CD4-positive, alpha-beta T cell treated with Interleukin-15 for 1 hour (primary cell): ENCODE measurements around the gene ENAH.

Experiments
- DNase-seq: peaks from one replicate; pipeline ENCODE4 v3.0.0-alpha.2; 2020

ENAH gene

GRCh38 chr1:225602590-225603206 is 50.2 kb downstream of the ENAH start:
- no peak for DNase-seq

DNA sequence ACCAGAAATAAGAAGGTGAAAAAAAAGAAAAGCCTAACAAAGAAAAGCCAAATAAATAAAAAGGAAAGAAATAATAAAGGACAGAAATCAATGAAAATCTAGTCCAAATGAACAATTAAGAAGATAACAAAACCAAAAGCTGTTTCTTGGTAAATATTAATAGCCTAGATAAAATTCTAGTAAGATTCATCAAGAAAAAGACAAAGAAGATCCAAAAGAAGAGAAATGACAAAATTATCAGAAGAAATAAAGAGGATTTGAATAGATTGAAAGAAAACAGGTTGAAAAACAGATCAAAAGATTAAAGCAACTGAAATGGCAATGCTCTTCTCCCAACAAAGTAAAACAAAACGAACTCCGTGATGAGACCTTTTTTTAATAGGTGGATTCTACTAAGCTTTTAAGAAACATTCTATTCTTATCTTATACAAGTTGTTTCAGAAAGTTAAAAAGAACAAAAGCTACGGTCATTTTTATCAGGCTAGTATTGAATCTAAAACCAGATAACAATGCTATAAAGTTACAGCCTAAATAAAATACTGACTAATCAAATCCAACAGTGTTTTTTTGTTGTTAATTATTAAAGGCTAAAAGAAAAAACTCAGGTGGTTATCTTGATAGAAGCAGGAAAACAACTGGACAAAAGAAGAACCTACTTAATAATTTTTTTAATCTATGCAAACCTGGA is 50.9 kb downstream of the ENAH start:
- no peak for DNase-seq

GRCh38 chr1:225598847-225599246 is 54.1 kb downstream of the ENAH start:
- no peak for DNase-seq

GRCh38 chr1:225597926-225598575 is 54.9 kb downstream of the ENAH start:
- DNase-seq: no peak

DNA sequence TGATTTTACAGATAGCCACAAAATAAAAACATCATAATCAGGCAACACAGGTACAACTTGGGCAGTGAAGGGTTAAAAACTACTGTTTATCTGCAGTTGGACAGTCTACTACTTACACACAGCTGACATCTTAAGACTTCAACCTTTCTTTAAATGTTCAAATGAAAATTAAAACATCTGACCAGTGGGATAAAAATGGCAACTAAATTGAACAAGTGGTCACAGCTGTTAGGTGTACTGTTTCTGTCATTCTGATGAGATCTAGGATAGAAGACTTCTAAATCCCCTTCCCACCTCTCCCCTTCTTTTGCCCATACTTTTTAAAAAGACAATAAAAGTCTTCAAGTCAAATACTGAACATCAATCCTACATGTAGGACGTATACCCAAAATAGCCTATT is 56.2 kb downstream of the ENAH start:
- no peak for DNase-seq

GRCh38 chr1:225595974-225596551 is 56.9 kb downstream of the ENAH start:
- no peak for DNase-seq

- DNase-seq: no peak
Measured at GRCh38 chr1:225595452-225595851, 57.5 kb downstream of the ENAH start.

DNA sequence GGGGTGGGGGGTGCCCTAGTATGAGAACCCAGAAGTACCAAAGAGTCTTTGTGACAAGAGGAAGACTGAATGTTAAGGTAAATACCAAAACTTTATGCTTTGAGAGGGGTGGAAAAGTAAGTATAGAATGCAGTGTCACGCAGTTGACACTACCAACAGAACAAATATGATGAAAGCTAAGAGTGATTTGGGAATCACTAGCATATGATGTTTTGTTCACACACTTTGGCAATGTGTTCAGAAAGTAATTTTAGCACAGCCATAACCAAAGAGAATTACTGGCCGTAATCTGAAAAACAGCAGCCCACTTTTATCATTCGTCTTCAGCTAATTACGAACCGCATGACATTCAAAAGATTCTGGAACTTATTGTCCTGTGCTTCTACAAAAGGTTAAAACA is 59.5 kb downstream of the ENAH start:
- no peak for DNase-seq

DNA sequence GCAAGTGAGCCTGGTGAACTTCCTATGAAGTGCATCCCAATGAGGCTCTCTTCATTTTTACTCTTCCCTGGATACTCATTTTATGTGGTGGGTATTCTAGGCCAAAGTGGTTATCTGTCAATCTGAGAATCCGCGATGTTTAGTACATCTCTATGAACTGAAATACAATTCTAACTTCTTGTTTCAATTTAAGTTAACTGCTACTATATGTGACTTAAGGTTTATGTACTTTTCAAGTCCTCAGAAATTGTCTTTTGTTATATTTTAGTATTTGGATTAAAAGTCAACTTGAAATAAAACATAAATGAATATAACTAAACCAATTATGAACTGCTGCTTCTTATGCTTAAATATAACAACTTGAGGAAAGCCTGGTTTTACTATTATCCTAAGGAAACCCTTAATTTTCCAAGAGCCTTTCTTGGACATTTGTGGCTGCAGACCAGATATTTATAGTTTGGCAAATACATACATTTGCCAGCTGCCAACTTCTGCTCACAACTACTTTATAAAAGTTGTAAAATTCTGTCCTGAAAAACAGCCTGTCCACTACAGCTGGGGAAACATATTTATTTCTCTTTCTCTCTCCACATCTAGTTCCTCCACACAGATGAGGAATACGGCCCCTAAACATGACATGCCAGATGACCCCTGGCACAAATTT is 60.4 kb downstream of the ENAH start:
- DNase-seq: no peak

DNA sequence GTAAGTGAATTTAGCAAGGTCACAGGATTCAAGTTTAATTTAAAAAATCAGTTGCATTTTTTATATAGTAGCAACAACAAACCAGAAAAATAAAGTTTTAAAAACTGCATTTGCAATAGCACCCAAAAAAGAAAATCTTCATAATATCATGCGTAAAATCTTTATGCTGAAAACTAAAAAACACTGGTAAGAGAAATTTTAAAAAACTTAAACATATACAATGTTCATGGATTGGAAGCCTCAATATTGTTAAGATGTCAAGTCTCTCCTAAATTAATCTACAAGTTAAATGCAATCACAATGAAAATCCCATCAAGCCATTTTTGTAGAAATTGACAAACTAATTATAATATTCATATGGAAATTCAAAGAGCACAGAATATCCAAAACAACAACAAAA is 65.6 kb downstream of the ENAH start:
- DNase-seq: no peak

- DNase-seq: no peak
Measured at GRCh38 chr1:225581186-225581585, 71.7 kb downstream of the ENAH start.

GRCh38 chr1:225580238-225581099 is 72.5 kb downstream of the ENAH start:
- no peak for DNase-seq

- DNase-seq: no peak
Measured at GRCh38 chr1:225578251-225578977, 74.5 kb downstream of the ENAH start.

GRCh38 chr1:225577241-225577640 is 75.7 kb downstream of the ENAH start:
- no peak for DNase-seq

DNA sequence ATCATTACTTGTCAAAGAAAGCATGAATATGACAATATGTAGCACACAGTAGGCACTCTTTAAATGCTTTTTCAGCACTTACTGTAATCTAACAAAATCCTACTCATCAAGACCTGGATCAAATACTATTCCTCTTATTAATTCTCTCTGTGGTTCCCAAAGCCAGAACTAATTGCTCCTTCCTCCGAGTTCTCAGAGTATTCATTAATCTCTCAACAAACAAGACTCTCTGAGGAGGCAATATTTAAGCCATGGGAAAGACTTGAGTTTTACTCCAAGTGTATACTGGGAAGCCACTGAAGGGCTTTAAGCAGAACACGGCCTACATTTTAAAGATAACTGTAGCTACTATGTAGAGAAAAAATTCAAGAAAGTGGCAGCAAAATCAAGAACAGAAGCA is 79.7 kb downstream of the ENAH start:
- no peak for DNase-seq

DNA sequence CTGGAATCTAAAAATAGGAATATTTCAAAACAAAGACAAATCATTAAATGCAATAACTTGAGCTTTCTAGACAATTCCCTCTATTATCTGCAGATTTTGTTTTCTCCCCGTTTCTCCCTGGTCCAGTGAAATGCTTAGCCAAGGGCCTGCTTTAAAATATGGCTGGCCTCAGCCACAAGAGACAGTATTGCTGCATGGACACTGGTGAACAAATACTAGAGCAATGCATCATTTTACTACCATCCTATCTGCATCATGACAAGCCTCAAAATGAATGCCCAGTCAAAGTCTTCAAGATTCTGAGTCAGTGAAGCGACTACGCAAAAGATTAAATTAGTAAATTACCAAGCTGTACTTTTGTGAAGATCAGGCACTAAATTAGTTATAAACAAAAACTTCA is 80.5 kb downstream of the ENAH start:
- DNase-seq: no peak

DNA sequence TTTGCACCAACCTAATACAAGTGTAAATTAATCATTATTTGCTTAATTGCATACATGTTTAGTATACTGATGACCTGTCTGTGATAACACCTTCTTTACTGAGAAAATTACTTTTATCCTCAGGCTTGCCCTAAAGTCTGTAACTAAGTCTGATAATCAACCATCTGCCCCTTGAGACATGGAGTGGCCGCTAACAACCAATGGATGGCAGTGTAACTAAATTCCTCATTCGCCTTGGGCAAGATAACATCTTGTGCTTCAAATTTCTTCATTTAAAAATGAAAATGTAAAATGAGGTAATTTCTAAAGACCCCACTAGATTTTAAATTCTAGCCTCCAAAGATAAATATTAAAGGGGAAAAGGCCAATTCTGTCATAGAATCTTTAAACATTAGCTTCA is 85.1 kb downstream of the ENAH start:
- DNase-seq: no peak

DNA sequence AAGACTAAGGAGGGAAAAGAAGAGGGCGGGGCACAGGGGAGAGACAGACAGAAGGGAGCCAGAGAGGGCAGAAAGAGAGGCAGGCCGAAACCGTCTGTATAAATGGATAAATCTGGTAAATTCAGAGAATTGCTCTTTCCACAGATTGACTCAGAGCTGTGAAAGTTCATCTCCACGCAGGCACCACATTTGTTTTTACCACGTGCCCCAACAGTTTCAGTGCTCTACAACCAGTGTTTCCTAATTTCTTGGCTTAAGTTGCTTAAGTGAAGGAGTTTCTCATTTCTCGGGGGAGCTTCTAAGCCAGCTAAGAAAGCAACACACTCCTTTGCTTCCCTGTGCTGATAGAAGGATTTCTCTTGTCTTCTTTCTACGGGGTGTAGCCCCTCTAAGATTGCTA is 87.1 kb downstream of the ENAH start:
- DNase-seq: no peak

GRCh38 chr1:225561675-225562074 is 91.2 kb downstream of the ENAH start:
- no peak for DNase-seq

DNA sequence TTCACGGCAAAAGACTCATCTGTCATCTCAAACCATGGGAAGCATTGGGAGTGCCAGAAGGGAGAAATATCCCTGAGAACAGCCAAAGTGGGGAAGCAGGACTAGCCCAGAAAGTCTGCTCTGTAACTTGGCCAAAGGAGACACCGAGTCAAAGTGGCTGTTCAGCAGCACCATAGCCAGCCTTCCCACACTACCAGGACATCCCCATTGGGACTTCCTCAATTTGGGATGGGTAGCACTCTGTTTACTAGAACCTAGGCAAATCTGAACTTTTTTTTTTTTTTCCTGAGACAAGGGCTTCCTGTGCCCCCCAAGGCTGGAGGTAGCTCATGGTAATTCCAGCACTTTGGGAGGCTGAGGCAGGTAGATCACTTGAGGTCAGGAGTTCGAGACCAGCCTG is 93.0 kb downstream of the ENAH start:
- no peak for DNase-seq

DNA sequence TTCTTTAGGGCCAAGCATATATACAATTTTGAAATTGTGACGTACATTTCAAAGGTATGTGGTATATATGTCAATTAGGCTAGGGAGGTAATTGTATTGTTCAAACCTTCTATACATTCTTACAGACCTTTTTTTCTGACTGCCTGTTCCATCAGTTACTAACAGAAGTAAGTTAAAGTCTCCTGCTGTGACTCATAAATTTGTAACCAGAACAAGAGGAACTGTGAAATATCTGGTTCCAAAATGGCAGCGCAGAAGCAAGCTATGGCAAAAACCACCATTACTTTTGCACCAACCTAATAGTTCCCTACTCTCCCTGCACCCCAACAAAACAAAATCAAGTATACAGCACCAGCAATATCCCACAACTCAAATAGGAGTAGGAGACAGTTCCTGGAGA is 93.6 kb downstream of the ENAH start:
- no peak for DNase-seq

- no peak for DNase-seq
Measured at GRCh38 chr1:225556694-225557093, 96.2 kb downstream of the ENAH start.
